HCT116 (cell line): ENCODE data around the gene ALDH3A2. TPM values are rescaled to one million over a fixed set of nuclear protein-coding genes. Genes with fewer than 3 reads are reported as not detected.

Experiments
- total RNA-seq: library from RNA; stranded (reverse); gene quantifications from one replicate; pipeline ENCODE4 v1.2.1, GENCODE V29; 2021; ENCODE audit not compliant: unreplicated experiment

The ALDH3A2 gene
- total RNA-seq, 1 experiment from 2014 or later: 86.8 TPM

Other genes with a start within 250 kb of the ALDH3A2 start
- gene RNF112, start 237.5 kb upstream of the ALDH3A2 start, total RNA-seq: 0.98 TPM
- gene SLC47A1, start 114.9 kb upstream of the ALDH3A2 start, total RNA-seq: 0.17 TPM
- gene SLC47A2, start 67.8 kb downstream of the ALDH3A2 start, total RNA-seq: not detected
- gene ALDH3A1, start 99.5 kb downstream of the ALDH3A2 start, total RNA-seq: 0.86 TPM
- gene ULK2, start 219.2 kb downstream of the ALDH3A2 start, total RNA-seq: 12.7 TPM